Amniotic stem cell (primary cell): ENCODE results near the gene LPIN1.

Experiments
- DNase-seq: peaks from one replicate; lab custom pipeline; 2025; lab: John Stamatoyannopoulos, UW

The LPIN1 gene

DNA sequence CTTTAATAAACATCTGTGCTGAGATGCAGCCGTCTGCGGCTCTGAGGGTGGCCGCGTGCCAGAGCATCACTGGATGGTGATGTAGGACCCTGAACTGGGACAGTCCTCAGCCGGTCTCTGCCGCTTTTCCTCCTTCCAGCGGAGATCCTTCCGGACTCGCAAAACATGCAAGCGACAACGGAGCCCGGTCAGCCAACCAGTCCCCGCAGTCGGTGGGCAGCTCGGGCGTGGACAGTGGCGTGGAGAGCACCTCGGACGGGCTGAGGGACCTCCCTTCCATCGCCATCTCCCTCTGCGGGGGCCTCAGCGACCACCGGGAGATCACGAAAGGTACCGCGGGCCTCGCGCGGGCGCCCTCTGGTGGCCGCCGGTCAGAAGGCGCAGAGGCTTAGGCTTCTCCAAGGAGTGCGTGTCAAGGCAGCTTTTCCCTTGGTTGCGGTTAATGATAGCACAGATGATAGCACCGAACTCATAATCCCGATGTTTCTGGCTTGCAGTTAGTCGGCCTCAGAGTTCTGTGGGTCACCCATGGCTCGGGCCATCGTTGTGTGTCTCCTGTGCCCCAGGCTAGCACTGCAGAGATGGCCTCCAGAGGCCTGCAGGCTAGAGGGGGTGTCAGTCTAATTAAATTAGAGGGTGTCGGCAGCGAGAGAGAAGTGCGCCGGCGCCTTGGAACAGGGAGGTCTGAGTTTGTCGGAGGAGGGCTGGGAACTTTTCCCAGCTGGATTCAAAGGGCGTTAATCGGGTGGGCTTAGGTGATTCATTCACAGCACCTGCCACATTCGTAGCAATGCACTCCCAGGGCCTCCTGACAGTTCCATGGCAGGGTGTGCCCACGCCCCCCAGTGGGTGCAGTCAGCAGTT is 38.5 kb downstream of the LPIN1 start:
- DNase-seq, result peak; percentile 23

DNA sequence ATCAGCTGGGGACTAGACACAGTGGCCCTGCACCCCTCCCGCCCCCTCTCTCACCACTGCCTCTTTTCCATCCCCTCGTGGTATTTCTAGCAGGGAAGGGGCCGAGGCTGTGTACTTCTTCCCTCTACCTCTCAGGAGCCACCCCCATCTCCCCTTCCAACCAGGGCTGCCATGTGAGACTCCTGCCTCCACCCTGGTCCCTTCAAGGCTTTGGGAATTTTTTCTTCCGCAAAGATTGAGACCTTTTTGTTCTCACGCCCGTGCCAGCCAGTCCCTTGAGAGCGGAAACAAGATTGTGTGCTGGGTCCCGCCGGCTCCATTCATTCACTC is 39.1 kb downstream of the LPIN1 start:
- no peak for DNase-seq

DNA sequence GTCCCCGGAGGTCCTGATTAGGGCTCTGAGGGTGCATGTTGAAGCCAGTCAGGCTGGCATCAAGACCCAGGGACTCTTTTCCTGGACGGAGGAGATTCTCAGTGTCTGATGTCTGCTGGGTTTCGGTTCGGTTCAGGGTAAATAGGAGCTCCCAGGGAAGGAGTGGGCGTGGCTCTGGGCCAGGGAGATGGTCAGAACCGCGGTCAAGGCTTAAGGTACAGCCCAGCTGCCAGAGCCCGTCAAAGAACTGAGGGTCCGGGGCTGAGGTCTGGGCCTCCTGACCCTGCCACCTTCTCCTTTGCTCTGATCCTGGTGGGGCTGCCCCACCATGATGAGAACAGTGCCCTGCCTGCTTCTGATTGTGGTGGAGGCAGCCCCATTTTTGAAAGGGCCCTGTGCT is 39.8 kb downstream of the LPIN1 start:
- no peak for DNase-seq

DNA sequence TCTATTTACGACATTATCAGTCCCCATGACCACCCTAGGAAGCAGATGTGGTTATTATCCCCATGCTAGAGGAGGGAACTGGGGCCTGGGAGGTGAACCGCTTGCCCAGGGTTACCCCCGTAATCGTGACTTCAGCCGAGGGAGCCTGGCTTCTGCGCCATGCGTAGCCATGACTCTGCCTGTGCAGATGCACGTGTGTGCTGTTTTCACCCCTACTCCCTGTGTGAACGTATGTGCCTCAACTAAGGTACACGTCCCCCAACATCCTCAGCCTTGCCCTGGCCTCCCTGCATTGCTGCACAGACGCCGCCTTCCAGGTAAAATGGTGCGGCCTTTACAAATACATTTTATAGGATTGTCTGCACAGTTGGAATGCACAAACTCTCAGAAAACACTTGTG is 40.2 kb downstream of the LPIN1 start:
- no peak for DNase-seq

DNA sequence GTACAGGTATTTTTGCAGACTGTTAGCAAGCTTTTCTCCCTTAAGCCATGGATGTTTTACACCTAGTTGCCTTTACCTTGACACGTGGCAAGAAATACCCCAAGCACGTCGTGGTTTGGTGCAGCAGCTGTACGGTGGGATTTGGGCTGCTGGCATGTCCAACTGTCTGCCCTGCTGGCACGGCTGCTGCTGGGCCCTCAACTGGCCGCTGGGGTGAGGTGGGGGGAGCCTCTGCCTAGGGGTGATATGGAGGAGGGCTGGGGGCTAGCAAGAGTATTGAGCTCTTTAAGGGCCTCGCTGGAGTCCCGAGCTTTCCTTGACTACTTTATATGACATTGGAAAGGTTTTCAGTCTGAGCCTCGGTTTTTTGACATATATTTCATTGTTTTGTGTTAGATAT is 41.6 kb downstream of the LPIN1 start:
- DNase-seq, result no peak

DNA sequence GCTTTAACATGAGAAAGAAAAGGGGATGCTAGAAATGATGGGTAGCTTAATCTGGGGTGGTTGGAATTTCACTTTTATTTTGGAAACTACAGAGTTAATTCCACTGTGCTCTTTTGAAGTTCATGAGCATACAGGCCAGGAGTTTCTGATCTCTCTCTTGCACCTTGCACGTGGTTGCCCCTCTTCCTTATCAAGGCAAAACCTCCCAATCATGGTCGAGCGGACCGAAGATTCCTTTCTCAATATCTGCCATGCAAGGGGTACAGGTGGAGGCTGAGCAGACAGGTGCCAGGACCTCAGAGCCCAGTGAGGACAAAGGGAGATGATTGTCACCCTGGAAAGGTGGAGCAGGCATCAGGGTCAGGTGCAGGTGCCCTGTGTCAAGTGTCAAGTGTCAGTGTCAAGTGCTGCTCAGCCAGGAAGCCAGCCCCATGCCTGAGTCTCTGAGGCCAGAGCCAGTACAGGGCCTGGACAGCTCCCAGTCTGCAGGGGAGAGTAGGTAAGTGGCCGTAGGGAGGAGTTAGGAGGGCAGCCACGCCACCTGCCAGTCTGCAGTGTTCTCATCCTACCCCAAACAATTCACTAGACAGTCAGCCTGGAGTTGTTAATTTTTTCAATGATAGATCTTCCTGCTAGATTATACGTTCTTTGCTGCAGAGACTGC is 42.2 kb downstream of the LPIN1 start:
- no peak for DNase-seq

DNA sequence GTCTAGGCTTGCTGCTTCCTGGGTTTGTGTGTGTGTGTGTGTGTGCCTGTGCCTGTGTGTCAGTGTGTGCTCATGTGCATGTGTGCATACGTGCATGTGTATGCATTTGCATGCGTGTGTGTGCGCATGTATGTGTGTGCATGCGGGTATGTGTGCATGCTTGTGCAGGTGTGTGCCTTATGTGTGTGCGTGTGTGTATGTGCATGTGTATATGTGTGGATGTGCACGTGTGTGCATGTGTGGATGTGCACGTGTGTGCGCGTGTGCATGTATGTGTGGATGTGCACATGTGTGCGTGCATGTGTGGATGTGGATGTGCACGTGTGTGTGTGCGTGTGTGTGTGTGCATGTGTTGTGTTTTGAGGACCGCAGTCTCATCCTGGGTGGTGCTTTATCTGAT is 42.8 kb downstream of the LPIN1 start:
- DNase-seq, result no peak

DNA sequence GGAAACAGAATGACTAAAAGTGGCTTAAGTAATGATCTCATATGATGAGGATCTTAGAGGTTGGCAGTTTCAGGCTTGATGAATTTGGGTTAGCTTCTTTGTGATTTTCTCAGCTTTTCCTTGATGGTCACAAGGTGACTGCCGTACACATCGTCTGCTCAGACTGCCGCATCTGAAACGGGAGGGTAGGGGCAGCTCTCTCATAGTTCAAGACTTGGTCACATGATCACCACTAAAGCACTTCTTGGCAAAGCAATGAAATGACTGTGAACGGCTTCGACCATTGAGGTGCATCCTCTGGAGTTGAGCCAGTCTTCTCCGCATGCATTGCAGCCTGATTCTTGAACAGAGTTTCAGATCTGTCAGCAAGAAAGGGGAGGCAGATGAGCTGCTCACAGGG is 43.8 kb downstream of the LPIN1 start:
- no peak for DNase-seq

DNA sequence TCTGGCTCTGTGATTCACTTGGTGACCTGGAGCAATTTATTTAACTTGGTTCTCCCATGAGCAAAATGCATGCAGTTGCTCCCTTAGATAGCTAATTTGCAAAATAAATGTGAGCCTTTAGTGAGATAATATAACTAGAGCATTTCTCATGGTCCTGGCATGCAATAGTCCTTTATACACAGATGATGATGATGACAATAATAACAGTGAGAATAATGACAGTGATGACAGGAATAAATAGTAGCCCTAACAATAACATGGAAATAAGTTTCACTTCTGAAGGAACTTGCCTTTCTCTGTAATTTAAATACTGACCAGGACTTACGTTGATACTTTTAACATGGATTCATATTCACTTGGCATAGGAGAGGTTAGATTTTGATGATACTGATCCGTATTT is 49.2 kb downstream of the LPIN1 start:
- no peak for DNase-seq

DNA sequence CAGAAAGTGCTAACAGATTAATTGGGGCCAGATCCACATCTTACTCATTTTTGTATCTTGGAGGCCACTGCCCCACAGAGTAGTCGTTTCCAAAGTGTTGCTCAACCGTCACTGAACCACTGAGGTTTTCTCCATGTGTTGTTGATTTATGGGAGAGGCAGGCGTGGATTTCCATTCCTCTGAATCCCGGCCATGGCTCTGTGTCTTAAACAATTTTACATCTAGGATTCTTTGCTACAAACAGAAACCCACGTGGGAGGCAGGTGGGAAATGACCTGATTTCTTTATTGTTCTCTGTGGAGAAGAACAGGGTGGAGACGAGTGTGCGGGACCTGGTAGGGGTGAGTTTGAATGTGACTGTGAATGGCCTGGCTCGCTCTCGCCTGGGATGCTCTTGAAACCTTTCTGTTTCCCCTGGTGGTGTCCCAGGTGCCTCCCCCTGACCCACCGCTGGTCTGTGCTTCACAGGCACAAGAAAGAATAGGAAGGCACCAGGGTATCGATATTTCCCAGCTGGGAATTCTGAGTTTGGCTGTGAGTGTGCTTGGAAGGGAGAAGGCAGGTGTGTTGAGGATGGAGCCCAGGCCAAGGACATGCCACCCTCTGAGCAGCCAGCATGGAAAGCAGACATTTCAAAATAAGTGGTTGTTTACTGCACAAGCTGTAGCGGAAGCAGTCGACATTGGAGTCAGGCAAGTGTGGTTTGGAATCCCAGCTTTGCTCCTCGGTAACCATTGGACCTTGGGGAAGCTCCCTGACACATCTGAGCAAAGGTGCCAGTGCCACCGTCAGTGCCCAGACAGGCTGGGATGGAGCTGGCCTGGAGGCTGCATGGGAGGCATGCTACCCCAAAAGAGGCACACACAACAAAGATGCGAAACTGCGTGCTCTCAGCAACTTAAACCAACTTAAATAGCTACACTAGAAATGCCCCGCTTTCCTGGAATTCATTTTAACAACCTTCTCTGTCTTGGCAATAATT is 50.0 kb downstream of the LPIN1 start:
- no peak for DNase-seq

DNA sequence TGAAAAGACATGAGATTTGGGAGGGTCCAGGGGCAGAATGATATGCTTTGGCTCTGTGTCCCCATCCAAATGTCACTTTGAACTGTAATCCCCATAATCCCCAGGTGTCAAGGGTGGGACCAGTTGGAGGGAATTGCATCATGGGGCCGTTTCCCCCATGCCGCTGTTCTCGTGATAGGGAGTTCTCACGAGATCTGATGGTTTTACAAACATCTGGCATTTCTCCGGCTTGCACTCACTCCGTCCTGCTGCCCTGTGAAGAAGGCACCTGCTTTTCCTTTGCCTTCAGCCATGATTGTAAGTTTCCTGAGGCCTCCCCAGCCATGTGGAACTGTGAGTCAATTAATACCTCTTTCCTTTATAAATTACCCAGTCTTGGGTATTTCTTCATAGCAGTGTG is 51.4 kb downstream of the LPIN1 start:
- DNase-seq, result no peak

DNA sequence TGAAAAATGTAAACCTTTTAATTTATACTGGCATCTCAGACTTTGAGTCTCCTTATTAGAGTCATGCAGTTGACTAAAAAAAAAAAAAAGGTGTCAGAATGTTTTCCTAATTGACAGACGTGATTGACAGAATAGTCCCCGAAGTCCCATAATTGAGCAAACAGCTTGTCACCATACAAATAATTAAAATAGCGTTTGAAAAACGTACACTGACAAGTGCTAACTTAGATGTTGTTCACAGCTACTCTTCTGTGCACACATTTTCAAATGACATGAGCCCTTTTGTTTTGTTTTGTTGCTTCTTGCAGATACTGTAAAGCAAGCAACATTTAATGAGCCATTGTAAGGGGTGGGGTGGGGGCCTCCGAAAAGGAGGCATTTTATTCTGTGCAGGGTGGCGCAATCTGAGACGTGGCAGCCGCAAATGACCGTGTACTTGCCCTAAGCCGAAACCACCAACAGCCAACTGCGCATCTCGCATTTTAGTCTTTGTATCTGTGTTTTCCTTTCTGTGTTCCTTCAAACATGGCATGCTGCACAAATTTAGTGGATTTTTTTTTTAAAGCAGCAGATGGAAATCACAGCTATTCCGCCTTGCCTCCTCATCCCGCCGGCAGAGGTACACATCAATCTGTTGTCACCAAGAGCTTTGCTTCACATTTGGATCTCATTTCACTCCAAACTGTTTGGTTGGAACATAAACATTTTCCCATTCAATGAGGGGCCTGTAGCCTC is 52.4 kb downstream of the LPIN1 start:
- no peak for DNase-seq

DNA sequence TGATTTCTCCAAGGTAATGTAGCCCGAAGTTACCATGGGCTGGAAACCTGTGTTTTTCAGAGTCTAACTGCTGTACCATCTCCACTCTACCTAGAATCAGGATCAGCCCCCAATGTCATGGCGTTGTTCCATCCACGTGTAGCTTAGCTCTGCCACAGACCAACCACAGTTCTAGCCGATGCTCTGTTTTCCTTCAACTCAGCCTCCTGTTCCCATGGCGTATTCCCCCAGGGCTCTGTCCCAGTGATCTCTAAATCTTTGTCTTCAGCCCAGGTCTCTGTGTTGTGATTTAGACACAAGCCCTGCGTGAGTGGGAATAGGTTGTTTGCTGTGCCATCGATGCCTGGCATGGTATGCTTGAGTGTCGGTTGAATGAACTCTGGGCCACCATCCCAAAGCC is 53.4 kb downstream of the LPIN1 start:
- DNase-seq, result no peak

DNA sequence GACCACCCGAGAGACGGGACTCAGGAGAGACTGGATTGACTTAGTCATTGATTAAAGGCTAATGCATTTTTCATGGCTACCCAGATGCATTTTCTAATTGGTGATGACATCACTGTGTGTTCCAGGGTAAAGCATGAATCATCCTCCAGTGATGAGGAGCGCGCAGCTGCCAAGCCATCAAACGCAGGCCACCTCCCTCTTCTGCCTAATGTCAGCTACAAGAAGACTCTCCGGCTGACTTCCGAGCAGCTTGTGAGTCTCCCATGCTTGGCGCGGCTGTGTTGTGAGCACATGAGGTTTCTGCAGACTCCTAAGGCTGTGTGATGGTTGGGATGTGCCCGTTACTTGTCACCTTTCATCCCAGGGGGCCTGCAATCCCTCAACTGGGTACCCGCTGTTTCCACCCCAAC is 56.4 kb downstream of the LPIN1 start:
- DNase-seq, result no peak

DNA sequence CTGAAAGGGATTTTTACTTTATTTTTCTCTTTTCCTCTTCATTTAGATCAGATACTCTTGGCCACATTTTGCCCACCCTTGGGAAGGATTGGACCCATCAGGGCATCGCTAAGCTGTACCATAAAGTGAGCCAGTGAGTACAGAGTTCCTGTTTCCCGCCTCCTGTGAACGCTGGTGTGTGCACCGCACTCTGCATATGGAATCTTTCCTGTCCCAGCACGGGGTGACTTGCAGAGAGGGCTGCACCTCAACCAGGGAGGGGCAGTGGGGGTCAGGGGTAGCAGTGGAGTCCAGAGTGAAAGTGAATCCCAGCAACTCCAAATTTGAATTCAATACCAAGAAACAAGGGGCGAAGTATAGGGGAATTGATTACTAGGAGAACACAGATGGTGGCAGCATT is 58.6 kb downstream of the LPIN1 start:
- DNase-seq, result no peak

DNA sequence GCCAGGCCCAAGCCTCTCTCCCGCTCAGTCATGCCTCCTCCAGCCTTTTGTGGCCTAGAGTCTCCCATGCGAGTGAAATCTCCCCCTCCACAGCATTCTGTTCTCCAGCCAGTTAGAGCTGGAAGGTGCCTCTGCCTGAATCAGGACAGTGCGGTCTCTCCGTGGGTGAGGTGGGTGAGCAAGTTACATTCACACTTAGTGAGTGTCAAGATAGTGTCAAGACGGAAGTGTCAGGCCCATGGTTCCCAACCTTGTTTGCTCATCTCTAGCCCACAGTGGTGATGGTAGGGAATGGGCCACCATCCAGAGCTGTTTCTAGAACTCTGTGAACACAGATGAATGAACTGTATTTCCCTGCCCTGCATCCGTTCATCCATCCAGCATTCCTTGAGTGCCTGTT is 59.5 kb downstream of the LPIN1 start:
- DNase-seq, result no peak

DNA sequence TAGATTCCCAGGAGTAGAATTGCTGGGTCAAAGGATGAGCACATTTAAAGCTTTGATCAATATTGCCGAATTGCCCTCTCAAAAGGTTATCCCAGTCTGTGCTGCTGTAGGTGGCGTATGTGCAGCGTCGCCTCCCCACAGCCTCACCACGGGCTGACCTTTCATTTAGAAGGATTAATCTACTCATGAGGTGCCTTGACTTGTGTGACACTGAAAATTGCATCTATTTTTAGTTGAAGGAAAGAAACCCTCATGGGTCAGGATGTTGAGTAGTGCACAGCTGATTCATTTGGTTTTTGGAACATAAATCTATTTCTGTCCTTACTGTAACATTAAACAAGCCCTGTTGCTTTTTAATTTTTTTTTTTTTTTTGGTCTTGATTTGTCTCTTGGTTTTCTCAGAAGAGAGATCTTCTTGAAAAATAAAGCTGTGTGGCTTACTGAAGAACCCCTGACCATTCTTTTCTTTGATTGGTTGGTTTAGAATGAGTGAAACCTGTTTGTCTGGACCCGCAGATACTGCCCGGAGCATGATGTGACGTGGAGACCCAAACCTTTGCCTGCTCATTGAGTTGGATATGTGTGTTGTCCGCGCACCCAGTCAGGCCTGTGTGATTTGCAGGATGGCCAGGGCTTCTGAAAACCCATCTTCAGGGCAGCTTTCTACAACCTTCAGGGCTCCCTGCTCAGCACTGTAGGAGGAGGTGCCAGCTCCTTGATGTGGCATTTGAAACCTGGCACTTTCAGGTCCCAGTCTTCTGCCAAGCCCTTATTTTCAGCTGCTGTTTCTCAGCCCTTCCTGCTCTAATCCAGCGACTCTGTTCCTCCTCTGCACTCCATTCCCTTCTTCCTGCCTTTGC is 61.0 kb downstream of the LPIN1 start:
- DNase-seq, result no peak

DNA sequence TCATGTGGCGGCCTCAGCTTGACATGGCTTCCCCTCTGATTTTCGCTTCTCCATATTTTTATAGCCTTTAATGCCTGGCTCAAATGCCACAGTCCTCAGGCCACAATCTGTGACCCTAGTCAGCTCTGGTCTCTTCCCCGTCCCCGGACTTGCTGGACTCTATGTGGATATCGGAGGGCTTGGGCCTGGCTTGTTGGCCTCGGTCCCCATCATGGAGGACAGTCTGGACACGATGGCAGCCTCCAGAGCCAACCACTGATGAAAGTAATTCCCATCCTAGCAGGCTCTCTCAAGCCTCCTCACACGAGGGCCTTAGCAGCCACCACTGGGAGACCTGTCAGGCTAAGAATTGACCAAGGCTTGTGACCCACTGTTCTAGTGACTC is 61.6 kb downstream of the LPIN1 start:
- DNase-seq, result no peak

DNA sequence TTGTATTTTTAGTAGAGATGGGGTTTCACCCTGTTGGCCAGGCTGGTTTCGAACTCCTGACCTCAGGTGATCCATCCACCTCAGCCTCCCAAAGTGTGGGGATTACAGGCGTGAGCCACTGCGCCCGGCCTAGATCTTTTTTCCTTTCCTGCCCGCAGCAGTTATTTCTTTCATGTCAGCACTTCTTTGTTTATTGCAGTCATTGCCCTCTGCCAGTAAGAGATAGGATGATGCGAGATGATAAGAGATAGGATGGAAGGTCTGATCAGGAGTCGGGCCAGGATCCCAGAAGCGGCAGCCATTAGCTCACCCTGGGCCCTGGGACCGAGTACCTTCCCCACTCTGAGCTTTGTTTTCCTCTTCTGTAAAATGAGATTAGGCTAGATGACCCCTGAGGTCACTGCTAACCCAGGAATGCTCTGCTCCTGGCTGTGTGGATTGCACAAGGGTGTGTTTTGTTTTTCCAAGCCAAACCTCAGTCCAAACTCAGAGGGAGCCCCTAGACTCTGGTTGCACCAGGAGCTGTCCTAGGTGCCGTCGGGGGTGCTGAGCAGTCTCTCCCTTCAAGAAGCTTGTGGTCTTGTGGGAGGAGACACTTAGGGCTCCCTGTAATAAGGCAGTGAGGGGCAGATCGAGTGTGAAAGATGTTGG is 63.3 kb downstream of the LPIN1 start:
- DNase-seq, result no peak

DNA sequence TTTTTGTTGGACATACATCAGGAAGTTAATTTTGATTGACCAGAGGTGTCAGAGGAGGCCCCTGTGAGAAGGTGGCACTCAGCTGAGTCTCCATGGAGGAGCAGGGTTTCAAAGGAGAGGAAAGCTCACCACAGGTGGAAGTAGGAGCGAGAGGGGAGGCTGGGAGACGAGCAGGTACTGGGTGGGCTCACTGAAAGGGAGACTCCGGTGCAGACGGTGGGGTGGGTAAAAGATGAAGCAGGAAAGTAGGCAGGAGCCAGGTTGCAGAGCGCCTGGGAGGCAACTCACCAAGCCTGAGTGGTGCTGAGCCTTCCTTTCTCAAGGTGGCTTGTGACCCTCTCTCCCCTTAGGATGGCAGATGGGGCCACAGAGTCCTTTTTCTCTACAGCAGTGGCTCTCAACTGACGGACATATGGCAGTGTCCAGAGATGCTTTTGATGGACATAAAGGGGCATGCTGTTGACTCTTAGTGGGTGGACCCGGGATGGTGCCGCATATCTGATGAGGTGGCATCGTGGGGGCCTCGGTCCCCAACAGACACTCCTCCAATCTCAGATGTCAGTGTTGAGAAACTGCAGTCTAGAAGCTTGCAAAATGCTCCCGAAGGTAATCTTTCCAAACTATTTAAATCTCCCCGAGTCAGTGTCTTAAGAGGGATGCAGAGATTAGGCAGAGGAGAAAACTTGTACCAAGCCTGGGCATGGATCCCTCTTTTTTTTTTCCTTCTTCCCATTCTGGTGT is 64.0 kb downstream of the LPIN1 start:
- no peak for DNase-seq
